ENCODE measurements around the gene GKN2.
A peak's percentile ranks its signal among the peaks of the same experiment; 100 is the strongest.

- TF ChIP-seq EZH2 (IDR thresholded peaks at IDR 0.05), result no peak
- TF ChIP-seq, protein P1, sequence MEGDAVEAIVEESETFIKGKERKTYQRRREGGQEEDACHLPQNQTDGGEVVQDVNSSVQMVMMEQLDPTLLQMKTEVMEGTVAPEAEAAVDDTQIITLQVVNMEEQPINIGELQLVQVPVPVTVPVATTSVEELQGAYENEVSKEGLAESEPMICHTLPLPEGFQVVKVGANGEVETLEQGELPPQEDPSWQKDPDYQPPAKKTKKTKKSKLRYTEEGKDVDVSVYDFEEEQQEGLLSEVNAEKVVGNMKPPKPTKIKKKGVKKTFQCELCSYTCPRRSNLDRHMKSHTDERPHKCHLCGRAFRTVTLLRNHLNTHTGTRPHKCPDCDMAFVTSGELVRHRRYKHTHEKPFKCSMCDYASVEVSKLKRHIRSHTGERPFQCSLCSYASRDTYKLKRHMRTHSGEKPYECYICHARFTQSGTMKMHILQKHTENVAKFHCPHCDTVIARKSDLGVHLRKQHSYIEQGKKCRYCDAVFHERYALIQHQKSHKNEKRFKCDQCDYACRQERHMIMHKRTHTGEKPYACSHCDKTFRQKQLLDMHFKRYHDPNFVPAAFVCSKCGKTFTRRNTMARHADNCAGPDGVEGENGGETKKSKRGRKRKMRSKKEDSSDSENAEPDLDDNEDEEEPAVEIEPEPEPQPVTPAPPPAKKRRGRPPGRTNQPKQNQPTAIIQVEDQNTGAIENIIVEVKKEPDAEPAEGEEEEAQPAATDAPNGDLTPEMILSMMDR (IDR thresholded peaks at IDR 0.05 in 2 of 3, conservative IDR thresholded peaks at IDR 0.05 in 1 of 3; ENCODE audit: borderline replicate concordance in 1 of 3, insufficient read depth in 1 of 3, low read depth in 2 of 3, low read length in 2 of 3), result peak; percentile 87 to 89 (median 89)
- TF ChIP-seq JUND (IDR thresholded peaks at IDR 0.05), result no peak
- no peak for TF ChIP-seq POLR2AphosphoS5 (IDR thresholded peaks at IDR 0.05; ENCODE audit: low read depth, low read length)
- TF ChIP-seq ATF3 (IDR thresholded peaks at IDR 0.05), result no peak
- no peak for TF ChIP-seq SP1 (IDR thresholded peaks at IDR 0.05; ENCODE audit: low read depth)
- TF ChIP-seq POLR2A (IDR thresholded peaks at IDR 0.05; ENCODE audit: borderline replicate concordance, extremely low read depth, insufficient read depth, insufficient read length), result no peak
- TF ChIP-seq YY1 (IDR thresholded peaks at IDR 0.05; ENCODE audit: extremely low read depth, insufficient replicate concordance, low read depth, low read length), result no peak
- TF ChIP-seq EGR1 (IDR thresholded peaks at IDR 0.05; ENCODE audit: low read depth), result no peak
- TF ChIP-seq RAD21 (IDR thresholded peaks at IDR 0.05; ENCODE audit: low read depth), result peak; percentile 93
- no peak for TF ChIP-seq REST (IDR thresholded peaks at IDR 0.05; ENCODE audit: low read depth)
- no peak for TF ChIP-seq CEBPB (IDR thresholded peaks at IDR 0.05; ENCODE audit: low read depth)
- TF ChIP-seq TCF7L2 (IDR thresholded peaks at IDR 0.05; ENCODE audit: borderline replicate concordance, extremely low read depth, insufficient read depth, insufficient read length), result no peak
Observed at GRCh38 chr2:68925295-68925896, 27.3 kb downstream of the GKN2 start.
